ENCODE measurements around the gene TBC1D14. TPM values are rescaled to one million over a fixed set of nuclear protein-coding genes. Genes with fewer than 3 reads are reported as not detected.

Gene TBC1D14
- total RNA-seq, 1 experiment from 2014 or later: 44.3 TPM

GRCh38 chr4:6938647-6939271, 29.1 kb downstream of the TBC1D14 start:
- Histone ChIP-seq H3K9me3 (ENCODE audit: low read depth, low read length, poor library complexity, severe bottlenecking) (no peaks in the 10 kb centered on the region), H3K27ac (ENCODE audit: low read depth, low read length, poor library complexity, severe bottlenecking) (no peak overlapping the region), H3K4me1 (ENCODE audit: insufficient read depth, low read length, poor library complexity, severe bottlenecking) (peaks cover 11% of the 10 kb centered on the region), H3K4me3 (ENCODE audit: low read depth, low read length, poor library complexity, severe bottlenecking) (no peak overlapping the region), H3K36me3 (ENCODE audit: insufficient read depth, low read length, poor library complexity, severe bottlenecking) (no peaks in the 10 kb centered on the region), H3K27me3 (replicated peaks; ENCODE audit: insufficient read depth, low read depth, low read length, poor library complexity) (no peaks in the 10 kb centered on the region)
- CTCF ChIA-PET: no interaction called here
- DNase-seq (ENCODE audit: low spot score): no peak
- POLR2A ChIA-PET (ENCODE audit: low non-redundant PET): no interaction called here
- BruUV-seq (replicated peaks): no TSS peak
- TF ChIP-seq EZH2 (IDR thresholded peaks at IDR 0.05; ENCODE audit: borderline replicate concordance, low read depth, low read length, poor library complexity, severe bottlenecking): no peak
- no peak for TF ChIP-seq CTCF (conservative IDR thresholded peaks at IDR 0.05; ENCODE audit: low read depth, low read length)
- intact Hi-C loops (cut with micrococcal nuclease; ENCODE audit: unreplicated experiment): no loop called here

- H3K36me3 ChIP-seq (ENCODE audit: insufficient read depth, low read length, poor library complexity, severe bottlenecking): no peaks in the 10 kb centered on the region
- ChIA-PET POLR2A (ENCODE audit: low non-redundant PET) (no interaction called here), CTCF (no interaction called here)
Measured at GRCh38 chr4:6939761-6940743, 30.4 kb downstream of the TBC1D14 start.

GRCh38 chr4:6940744-6941137, 31.1 kb downstream of the TBC1D14 start:
- POLR2A ChIA-PET (ENCODE audit: low non-redundant PET): no interaction called here
- CTCF ChIA-PET: no interaction called here
- no peak overlapping the region for H3K4me3 ChIP-seq (ENCODE audit: low read depth, low read length, poor library complexity, severe bottlenecking)
- no peaks in the 10 kb centered on the region for H3K36me3 ChIP-seq (ENCODE audit: insufficient read depth, low read length, poor library complexity, severe bottlenecking)
- no peaks in the 10 kb centered on the region for H3K27me3 ChIP-seq (replicated peaks; ENCODE audit: insufficient read depth, low read depth, low read length, poor library complexity)
- H3K27ac ChIP-seq (ENCODE audit: low read depth, low read length, poor library complexity, severe bottlenecking): no peak overlapping the region
- peaks cover 11% of the 10 kb centered on the region for H3K4me1 ChIP-seq (ENCODE audit: insufficient read depth, low read length, poor library complexity, severe bottlenecking)
- no peak for DNase-seq (ENCODE audit: low spot score)
- no peak for TF ChIP-seq CTCF (conservative IDR thresholded peaks at IDR 0.05; ENCODE audit: low read depth, low read length)
- no peak for TF ChIP-seq EZH2 (IDR thresholded peaks at IDR 0.05; ENCODE audit: borderline replicate concordance, low read depth, low read length, poor library complexity, severe bottlenecking)
- H3K9me3 ChIP-seq (ENCODE audit: low read depth, low read length, poor library complexity, severe bottlenecking): no peaks in the 10 kb centered on the region
- no TSS peak for BruUV-seq (replicated peaks)
- intact Hi-C loops (cut with micrococcal nuclease; ENCODE audit: unreplicated experiment): no loop called here

More at GRCh38 chr4:6939761-6940743, 30.4 kb downstream of the TBC1D14 start:
- no peak overlapping the region for H3K27ac ChIP-seq (ENCODE audit: low read depth, low read length, poor library complexity, severe bottlenecking)
- no peak for DNase-seq (ENCODE audit: low spot score)
- no peak for TF ChIP-seq EZH2 (IDR thresholded peaks at IDR 0.05; ENCODE audit: borderline replicate concordance, low read depth, low read length, poor library complexity, severe bottlenecking)
- TF ChIP-seq CTCF (conservative IDR thresholded peaks at IDR 0.05; ENCODE audit: low read depth, low read length): no peak
- H3K27me3 ChIP-seq (replicated peaks; ENCODE audit: insufficient read depth, low read depth, low read length, poor library complexity): no peaks in the 10 kb centered on the region
- H3K4me3 ChIP-seq (ENCODE audit: low read depth, low read length, poor library complexity, severe bottlenecking): no peak overlapping the region
- peaks cover 11% of the 10 kb centered on the region for H3K4me1 ChIP-seq (ENCODE audit: insufficient read depth, low read length, poor library complexity, severe bottlenecking)
- no TSS peak for BruUV-seq (replicated peaks)
- intact Hi-C loops (cut with micrococcal nuclease; ENCODE audit: unreplicated experiment): no loop called here
- no peaks in the 10 kb centered on the region for H3K9me3 ChIP-seq (ENCODE audit: low read depth, low read length, poor library complexity, severe bottlenecking)
